Upper lobe of left lung (tissue), 4 donors: ENCODE data around the gene ADD2.

Source experiments
- CTCF ChIP-seq, 6 experiments: fragments of 450-650 bp in 4 of 6; fragments of 200-600 bp in 2 of 6; sonication (generic) in 2 of 6; IDR thresholded peaks; one replicate each; pipeline ENCODE4 v1.5.1; 2016 to 2019; ENCODE audit warnings: antibody characterized with exemption in 6 of 6
- EP300 ChIP-seq, 4 donors: sonication (generic); formaldehyde crosslinking; IDR thresholded peaks; one replicate each; pipeline ENCODE4 v1.5.1; 2017; ENCODE audit warnings: antibody characterized with exemption in 4 of 4, control low read depth in 2 of 4
- POLR2A ChIP-seq, 4 donors: fragments of 450-650 bp; IDR thresholded peaks; one replicate each; pipeline ENCODE4 v1.5.1; 2016 to 2017; ENCODE audit warnings: antibody characterized with exemption in 4 of 4, mild to moderate bottlenecking in 2 of 4
- POLR2AphosphoS5 ChIP-seq, 2 donors: sonication (generic); formaldehyde crosslinking; IDR thresholded peaks; one replicate each; pipeline ENCODE4 v1.5.1; 2017; ENCODE audit warnings: antibody characterized with exemption in 2 of 2

GRCh38 chr2:70646420-70646818, 121.6 kb downstream of the ADD2 start:
- TF ChIP-seq POLR2AphosphoS5 (IDR thresholded peaks at IDR 0.05) (no peak), CTCF (IDR thresholded peaks at IDR 0.05) (no peak), EP300 (IDR thresholded peaks at IDR 0.05) (no peak), POLR2A (IDR thresholded peaks at IDR 0.05) (no peak)
